GM18861 (cell line): ENCODE results near the gene FRRS1.
"Not testable (repeated sequence)": the region's sequence is repeated elsewhere in the genome, so short reads cannot be mapped to it uniquely, and the experiment has no call there.

ENCODE experiments used
- ATAC-seq: cut with Tn5 transposase; IDR thresholded peaks from one replicate; pipeline ENCODE4 v1.9.1; 2021; ENCODE audit not compliant: unreplicated experiment

FRRS1 gene

GRCh38 chr1:99768524-99769245 is 2.2 kb upstream of the FRRS1 start:
- no peak for ATAC-seq

- no peak for ATAC-seq
These were observed 1.7 kb upstream of the FRRS1 start for GRCh38 chr1:99768104-99768503.

- ATAC-seq, result no peak
These were observed 1.5 kb downstream of the FRRS1 start for GRCh38 chr1:99764909-99765308.

GRCh38 chr1:99764439-99764838 is 2.0 kb downstream of the FRRS1 start:
- no peak for ATAC-seq

- no peak for ATAC-seq
These were observed 2.5 kb downstream of the FRRS1 start for GRCh38 chr1:99763956-99764355.

GRCh38 chr1:99761774-99762173 is 4.7 kb downstream of the FRRS1 start:
- no peak for ATAC-seq

GRCh38 chr1:99759518-99760160 is 6.8 kb downstream of the FRRS1 start:
- no peak for ATAC-seq

- ATAC-seq, result not testable (repeated sequence)
These were observed 7.5 kb downstream of the FRRS1 start for GRCh38 chr1:99758686-99759517.

- ATAC-seq, result peak; percentile 75
These were observed 8.3 kb downstream of the FRRS1 start for GRCh38 chr1:99758073-99758511.

- ATAC-seq, result no peak
These were observed 9.8 kb downstream of the FRRS1 start for GRCh38 chr1:99756598-99756997.

- ATAC-seq, result no peak
These were observed 10.8 kb downstream of the FRRS1 start for GRCh38 chr1:99755664-99756063.

GRCh38 chr1:99754697-99755096 is 11.7 kb downstream of the FRRS1 start:
- ATAC-seq, result no peak

GRCh38 chr1:99754055-99754626 is 12.3 kb downstream of the FRRS1 start:
- no peak for ATAC-seq

- ATAC-seq, result peak; percentile 59
These were observed 14.4 kb downstream of the FRRS1 start for GRCh38 chr1:99751877-99752504.

GRCh38 chr1:99749504-99750347 is 16.7 kb downstream of the FRRS1 start:
- ATAC-seq, result peak; percentile 87

- ATAC-seq, result no peak
These were observed 18.0 kb downstream of the FRRS1 start for GRCh38 chr1:99748419-99748818.

GRCh38 chr1:99745684-99746083 is 20.8 kb downstream of the FRRS1 start:
- no peak for ATAC-seq

- no peak for ATAC-seq
These were observed 21.4 kb downstream of the FRRS1 start for GRCh38 chr1:99745061-99745460.

- ATAC-seq, result no peak
These were observed 26.3 kb downstream of the FRRS1 start for GRCh38 chr1:99740141-99740540.

GRCh38 chr1:99738858-99739465 is 27.5 kb downstream of the FRRS1 start:
- ATAC-seq, result no peak
